Measurements from ENCODE around the gene FKBP2.

FKBP2 gene

GRCh38 chr11:64261556-64262080, 20.7 kb downstream of the FKBP2 start:
- TF ChIP-seq CTCF (IDR thresholded peaks at IDR 0.05; ENCODE audit: low read depth, low read length), result no peak
- no peak for DNase-seq (ENCODE audit: extremely low read depth, low read depth)

GRCh38 chr11:64262271-64263002, 21.5 kb downstream of the FKBP2 start:
- no peak for DNase-seq (ENCODE audit: extremely low read depth, low read depth)
- no peak for TF ChIP-seq CTCF (IDR thresholded peaks at IDR 0.05; ENCODE audit: low read depth, low read length)

- TF ChIP-seq CTCF (IDR thresholded peaks at IDR 0.05; ENCODE audit: low read depth, low read length), result no peak
Observed at GRCh38 chr11:64263021-64263946, 22.4 kb downstream of the FKBP2 start.

GRCh38 chr11:64263947-64264317, 23.0 kb downstream of the FKBP2 start:
- TF ChIP-seq CTCF (IDR thresholded peaks at IDR 0.05; ENCODE audit: low read depth, low read length), result no peak
- no peak for DNase-seq (ENCODE audit: extremely low read depth, low read depth)

More at GRCh38 chr11:64263021-64263946, 22.4 kb downstream of the FKBP2 start:
- no peak for DNase-seq (ENCODE audit: extremely low read depth, low read depth)

GRCh38 chr11:64264371-64264852, 23.5 kb downstream of the FKBP2 start:
- DNase-seq (ENCODE audit: extremely low read depth, low read depth), result no peak

More at GRCh38 chr11:64264371-64264852, 23.5 kb downstream of the FKBP2 start:
- no peak for TF ChIP-seq CTCF (IDR thresholded peaks at IDR 0.05; ENCODE audit: low read depth, low read length)

All from AG09319 (cell line).